IMR-90 (cell line): ENCODE results near the gene ANKRD13D. TPM values are rescaled to one million over a fixed set of nuclear protein-coding genes. Genes with fewer than 3 reads are reported as not detected.

Experiments
- ATAC-seq: fragments of 200-7000 bp; cut with Tn5 transposase; 2 replicates; pipeline ENCODE4 v1.9.1; 2020; ENCODE audit warnings: low read depth, mild to moderate bottlenecking, moderate library complexity
- BruUV-seq: library from RNA; stranded (reverse); fragments of 400-500 nt; replicated peaks from 2 replicates; lab custom pipeline; 2021; lab: Mats Ljungman, UMichigan
- CTCF ChIA-PET: fragments of 300-600 bp; formaldehyde crosslinking; extraction: SDS; loops from one replicate; lab custom pipeline; 2021; ENCODE audit warnings: antibody characterized with exemption; lab: Yijun Ruan, JAX
- POLR2A ChIA-PET: fragments of 300-600 bp; sonication (Branson Sonifier 250); formaldehyde crosslinking; loops from one replicate; lab custom pipeline; 2022; ENCODE audit warnings: antibody characterized with exemption; ENCODE audit not compliant: unreplicated experiment; lab: Charles Lee
- DNase-seq: peaks from one replicate; pipeline ENCODE4 v3.0.0; 2013
- H2AFZ ChIP-seq: replicated peaks from 2 replicates; pipeline ENCODE3; 2013; ENCODE audit warnings: low read length, mild to moderate bottlenecking; ENCODE audit not compliant: poor library complexity
- H2AK5ac ChIP-seq: 2 replicates; pipeline ENCODE4 v1.6.1; 2013; ENCODE audit warnings: low read depth, low read length, inconsistent platforms
- H2AK9ac ChIP-seq: replicated peaks from 2 replicates; pipeline ENCODE3; 2013; ENCODE audit warnings: mild to moderate bottlenecking, low read depth, low read length, moderate library complexity; ENCODE audit not compliant: poor library complexity
- H2BK120ac ChIP-seq: 2 replicates; pipeline ENCODE4 v1.6.1; 2013; ENCODE audit warnings: low read depth, low read length, inconsistent platforms
- H2BK15ac ChIP-seq: 3 replicates; pipeline ENCODE4 v1.6.1; 2013; ENCODE audit warnings: low read depth, low read length, inconsistent platforms
- H2BK20ac ChIP-seq: 2 replicates; pipeline ENCODE4 v1.6.1; 2013; ENCODE audit warnings: low read depth, mild to moderate bottlenecking, inconsistent platforms, low read length, moderate library complexity
- H2BK5ac ChIP-seq: 2 replicates; pipeline ENCODE4 v1.6.1; 2013; ENCODE audit warnings: mild to moderate bottlenecking, low read depth, low read length, inconsistent platforms; ENCODE audit not compliant: poor library complexity, severe bottlenecking
- H3K14ac ChIP-seq: replicated peaks from 2 replicates; pipeline ENCODE4 v1.6.1; 2013; ENCODE audit warnings: low read depth, low read length, inconsistent platforms
- H3K18ac ChIP-seq: 2 replicates; pipeline ENCODE4 v1.6.1; 2013; ENCODE audit warnings: low read depth, low read length, control low read depth
- H3K23ac ChIP-seq: 2 replicates; pipeline ENCODE4 v1.6.1; 2013; ENCODE audit warnings: low read depth, low read length, inconsistent platforms
- H3K27ac ChIP-seq: 2 replicates; pipeline ENCODE4 v1.5.1; 2013; ENCODE audit warnings: mild to moderate bottlenecking, control low read depth, low read length; ENCODE audit not compliant: insufficient read depth
- H3K27me3 ChIP-seq: 2 replicates; pipeline ENCODE4 v1.6.1; 2013; ENCODE audit warnings: low read length; ENCODE audit not compliant: control insufficient read depth, insufficient read depth
- H3K36me3 ChIP-seq: 2 replicates; pipeline ENCODE4 v1.6.1; 2013; ENCODE audit warnings: low read length, mixed read lengths; ENCODE audit not compliant: control insufficient read depth, insufficient read depth
- H3K4ac ChIP-seq: 2 replicates; pipeline ENCODE4 v1.6.1; 2013; ENCODE audit warnings: low read depth, low read length, inconsistent platforms
- H3K4me1 ChIP-seq: 2 replicates; pipeline ENCODE4 v1.6.1; 2013; ENCODE audit warnings: low read length, mixed read lengths; ENCODE audit not compliant: control insufficient read depth, insufficient read depth
- H3K4me2 ChIP-seq: 2 replicates; pipeline ENCODE4 v1.6.1; 2013; ENCODE audit warnings: low read depth, mild to moderate bottlenecking, control low read depth, low read length, moderate library complexity
- H3K4me3 ChIP-seq: 2 replicates; pipeline ENCODE4 v1.5.1; 2013; ENCODE audit warnings: low read depth, mild to moderate bottlenecking, control low read depth, low read length, moderate library complexity; ENCODE audit not compliant: insufficient read depth
- H3K56ac ChIP-seq: 2 replicates; pipeline ENCODE4 v1.6.1; 2013; ENCODE audit warnings: low read length, inconsistent platforms; ENCODE audit not compliant: insufficient read depth; ENCODE audit errors: extremely low read depth
- H3K79me1 ChIP-seq, 2 experiments: 2 replicates each; pipeline ENCODE4 v1.6.1; 2013; ENCODE audit warnings: low read length in 2 of 2, inconsistent platforms in 1 of 2, low read depth in 1 of 2
- H3K9ac ChIP-seq: 2 replicates; pipeline ENCODE4 v1.6.1; 2013; ENCODE audit warnings: low read depth, low read length, control low read depth
- H3K9me1 ChIP-seq: 2 replicates; pipeline ENCODE4 v1.6.1; 2013; ENCODE audit warnings: low read length, inconsistent platforms; ENCODE audit not compliant: insufficient read depth
- H3K9me3 ChIP-seq: 2 replicates; pipeline ENCODE4 v1.6.1; 2013; ENCODE audit warnings: low read length; ENCODE audit not compliant: control insufficient read depth, insufficient read depth
- H4K20me1 ChIP-seq: 2 replicates; pipeline ENCODE4 v1.6.1; 2013; ENCODE audit warnings: low read length, inconsistent platforms; ENCODE audit not compliant: insufficient read depth
- H4K5ac ChIP-seq: 2 replicates; pipeline ENCODE4 v1.6.1; 2013; ENCODE audit warnings: mild to moderate bottlenecking, low read depth, low read length, control low read depth
- H4K8ac ChIP-seq, 2 experiments: 2 replicates each; pipeline ENCODE4 v1.6.1; 2013; ENCODE audit warnings: low read depth in 2 of 2, low read length in 2 of 2, control low read depth in 1 of 2, inconsistent platforms in 1 of 2
- H4K91ac ChIP-seq: 2 replicates; pipeline ENCODE4 v1.6.1; 2013; ENCODE audit warnings: low read depth, low read length, inconsistent platforms; ENCODE audit not compliant: insufficient read depth
- BHLHE40 ChIP-seq: fragments of 150-350 bp; IDR thresholded peaks from 2 replicates; pipeline ENCODE4 v1.6.1; 2016; ENCODE audit warnings: mild to moderate bottlenecking, low read depth, low read length
- CEBPB ChIP-seq: IDR thresholded peaks from 2 replicates; pipeline ENCODE4 v1.6.1; 2012; ENCODE audit warnings: low read depth, low read length, improper control_type of control experiment
- CHD1 ChIP-seq: IDR thresholded peaks from 2 replicates; pipeline ENCODE4 v1.6.1; 2012; ENCODE audit warnings: low read depth, low read length, improper control_type of control experiment
- CTCF ChIP-seq: conservative IDR thresholded peaks from 2 replicates; pipeline ENCODE4 v1.5.1; 2012; ENCODE audit warnings: mild to moderate bottlenecking, low read depth, low read length, improper control_type of control experiment
- ELK1 ChIP-seq: fragments of 150-350 bp; IDR thresholded peaks from 2 replicates; pipeline ENCODE4 v1.6.1; 2016; ENCODE audit warnings: low read depth, mild to moderate bottlenecking, low read length, moderate library complexity, borderline replicate concordance
- FOS ChIP-seq: fragments of 150-350 bp; IDR thresholded peaks from 2 replicates; pipeline ENCODE4 v1.6.1; 2016; ENCODE audit warnings: low read depth, low read length
- MAFK ChIP-seq: IDR thresholded peaks from 2 replicates; pipeline ENCODE4 v1.6.1; 2012; ENCODE audit warnings: low read depth, low read length, improper control_type of control experiment
- MAZ ChIP-seq: IDR thresholded peaks from 2 replicates; pipeline ENCODE4 v1.6.1; 2012; ENCODE audit warnings: low read depth, mild to moderate bottlenecking, low read length, improper control_type of control experiment, moderate library complexity, borderline replicate concordance
- MXI1 ChIP-seq: IDR thresholded peaks from 2 replicates; pipeline ENCODE4 v1.6.1; 2012; ENCODE audit warnings: low read depth, mild to moderate bottlenecking, low read length, moderate library complexity, borderline replicate concordance
- NFE2L2 ChIP-seq: fragments of 150-350 bp; IDR thresholded peaks from 2 replicates; pipeline ENCODE4 v1.6.1; 2016; ENCODE audit warnings: low read depth, mild to moderate bottlenecking, low read length
- POLR2A ChIP-seq: IDR thresholded peaks from 2 replicates; pipeline ENCODE4 v1.6.1; 2012; ENCODE audit warnings: mild to moderate bottlenecking, low read depth, low read length
- RAD21 ChIP-seq: IDR thresholded peaks from 2 replicates; pipeline ENCODE4 v1.6.1; 2012; ENCODE audit warnings: low read length, improper control_type of control experiment
- RCOR1 ChIP-seq: IDR thresholded peaks from 2 replicates; pipeline ENCODE4 v1.6.1; 2012; ENCODE audit warnings: mild to moderate bottlenecking, low read length, improper control_type of control experiment; ENCODE audit not compliant: insufficient replicate concordance
- RFX5 ChIP-seq: IDR thresholded peaks from 2 replicates; pipeline ENCODE4 v1.8.0; 2012; ENCODE audit warnings: low read depth, mild to moderate bottlenecking, low read length, moderate library complexity
- SMC3 ChIP-seq: fragments of 150-350 bp; IDR thresholded peaks from 2 replicates; pipeline ENCODE4 v1.6.1; 2016; ENCODE audit warnings: low read depth, mild to moderate bottlenecking, antibody characterized with exemption, low read length, moderate library complexity
- USF2 ChIP-seq: fragments of 150-350 bp; IDR thresholded peaks from 2 replicates; pipeline ENCODE4 v1.6.1; 2017; ENCODE audit warnings: mild to moderate bottlenecking, antibody characterized with exemption, low read length, low read depth
- WGBS, 2 experiments: methylation state at CpG; one replicate each; pipeline versions ENCODE4 v1.1.5 to v1.1.7; 2013; ENCODE audit warnings: missing lambda C conversion rate in 2 of 2; ENCODE audit not compliant: insufficient read length in 1 of 2; ENCODE audit errors: extremely low coverage in 2 of 2; 5-methylcytosine and 5-hydroxymethylcytosine counted together
- dilution Hi-C: fragments of 300-500 bp; cut with HindIII; formaldehyde crosslinking; loops from one replicate; pipeline ENCODE4 v1.14.3; 2018; ENCODE audit warnings: low sequenced_read_pairs; ENCODE audit not compliant: unreplicated experiment
- in situ Hi-C: fragments of 300-500 bp; cut with MboI; formaldehyde crosslinking; loops from 3 replicates; pipeline ENCODE4 v1.14.3; 2019; ENCODE audit warnings: low sequenced_read_pairs, inconsistent platforms, mixed read lengths
- intact Hi-C: fragments of 100-400 bp; cut with micrococcal nuclease; formaldehyde crosslinking; loops from 2 replicates; pipeline ENCODE4 v1.10.0; 2022
- polyA plus RNA-seq, 3 experiments: library from polyadenylated mRNA; depleted of rRNA; stranded (reverse); fragments of >200 nt; gene quantifications; 2 replicates each; pipeline ENCODE4 v1.2.3, GENCODE V29; 2012; ENCODE audit warnings: low replicate concordance in 1 of 3
- total RNA-seq: library from RNA; depleted of rRNA; stranded (reverse); fragments of >200 nt; gene quantifications from 2 replicates; pipeline ENCODE4 v1.2.3, GENCODE V29; 2012

ANKRD13D gene
- total and polyA plus RNA-seq, 2 of the 4 experiments (the other 2 are of a cell fraction) = 7.3 to 38.4 TPM

- intact Hi-C loops (no loop called here), in situ Hi-C loops (no loop called here), dilution Hi-C loops (no loop called here)
- Histone ChIP-seq H2AK5ac (no peak overlapping the region), H3K18ac (no peak overlapping the region), H2AFZ (no peak overlapping the region), H3K4me1 (peaks cover 13% of the 10 kb centered on the region), H2BK15ac (no peak overlapping the region), H2BK20ac (no peak overlapping the region), H3K27ac (no peak overlapping the region), H4K5ac (no peak overlapping the region), H3K14ac (no peak overlapping the region), H3K56ac (no peak overlapping the region), H2BK120ac (no peak overlapping the region), H3K79me1 (peaks cover 0 to 15% of the 10 kb centered on the region in 2 experiments; a peak in 2 of 4 replicates), H2AK9ac (peak overlapping the region; percentile 72), H3K4me3 (no peak overlapping the region), H3K9me1 (no peaks in the 10 kb centered on the region), H2BK5ac (no peak overlapping the region), H3K4ac (no peak overlapping the region), H4K8ac (no peak overlapping the region), H3K9me3 (no peaks in the 10 kb centered on the region), H3K36me3 (peaks cover 34% of the 10 kb centered on the region), H4K20me1 (0 out of 2 replicates have a peak, but pooled peaks cover under 1% of the 10 kb centered on the region), H3K9ac (no peak overlapping the region), H3K23ac (no peak overlapping the region), H3K27me3 (no peaks in the 10 kb centered on the region), H4K91ac (no peak overlapping the region), H3K4me2 (no peak overlapping the region)
- POLR2A ChIA-PET = no interaction called here
- DNase-seq (no peak), ATAC-seq (no peak)
- BruUV-seq = no TSS peak
- CTCF ChIA-PET = no interaction called here
- WGBS, 2 experiments = no CpG with 5 or more reads among the region's 12 CpGs
- TF ChIP-seq FOS (no peak), NFE2L2 (no peak), SMC3 (no peak), CHD1 (no peak), CEBPB (no peak), MXI1 (no peak), USF2 (no peak), CTCF (no peak), POLR2A (no peak), ELK1 (no peak), RCOR1 (no peak), MAFK (no peak), BHLHE40 (no peak), RFX5 (no peak), RAD21 (no peak), MAZ (no peak)
Observed at GRCh38 chr11:67307545-67308001, 18.5 kb downstream of the ANKRD13D start.
